GM23338 (cell line): ENCODE data around the gene STAT3. TPM values are rescaled to one million over a fixed set of nuclear protein-coding genes. Genes with fewer than 3 reads are reported as not detected.

Experiments
- ATAC-seq: fragments of 200-7000 bp; cut with Tn5 transposase; 3 replicates; pipeline ENCODE4 v1.9.1; 2020
- DNase-seq: peaks from one replicate; pipeline ENCODE4 v3.0.0-alpha.2; 2015; ENCODE audit warnings: low spot score
- H2AFZ ChIP-seq: fragments of 200-600 bp; sonication (generic); 2 replicates; pipeline ENCODE4 v1.8.0; 2016; ENCODE audit warnings: antibody characterized with exemption, mild to moderate bottlenecking, moderate library complexity
- H3F3A ChIP-seq: fragments of 200-600 bp; sonication (generic); replicated peaks from 2 replicates; pipeline ENCODE4 v1.8.0; 2017; ENCODE audit warnings: antibody characterized with exemption, mixed run types, low read depth
- H3K27ac ChIP-seq: fragments of 200-600 bp; sonication (generic); 2 replicates; pipeline ENCODE4 v1.6.1; 2016; ENCODE audit warnings: low read depth
- H3K27me3 ChIP-seq: fragments of 200-600 bp; sonication (generic); 2 replicates; pipeline ENCODE4 v1.8.0; 2016; ENCODE audit warnings: mild to moderate bottlenecking, mixed run types, moderate library complexity; ENCODE audit not compliant: insufficient read depth
- H3K36me3 ChIP-seq: fragments of 200-600 bp; sonication (generic); 2 replicates; pipeline ENCODE4 v1.8.0; 2016; ENCODE audit warnings: mild to moderate bottlenecking; ENCODE audit not compliant: insufficient read depth
- H3K4me1 ChIP-seq: fragments of 200-600 bp; sonication (generic); 2 replicates; pipeline ENCODE4 v1.8.0; 2016; ENCODE audit warnings: mild to moderate bottlenecking, moderate library complexity; ENCODE audit not compliant: insufficient read depth
- H3K4me2 ChIP-seq: fragments of 200-600 bp; sonication (generic); 2 replicates; pipeline ENCODE4 v1.7.1; 2017; ENCODE audit warnings: mixed run types
- H3K4me3 ChIP-seq: fragments of 200-600 bp; sonication (generic); 2 replicates; pipeline ENCODE4 v1.6.1; 2016; ENCODE audit warnings: mixed run types
- H3K79me2 ChIP-seq: fragments of 200-600 bp; sonication (generic); replicated peaks from 2 replicates; pipeline ENCODE4 v1.8.0; 2017; ENCODE audit warnings: mild to moderate bottlenecking; ENCODE audit not compliant: insufficient read depth
- H3K9me2 ChIP-seq: fragments of 200-600 bp; sonication (generic); 2 replicates; pipeline ENCODE4 v1.8.0; 2017; ENCODE audit not compliant: insufficient read depth
- H4K20me1 ChIP-seq: fragments of 200-600 bp; sonication (generic); replicated peaks from 2 replicates; pipeline ENCODE4 v1.8.0; 2017; ENCODE audit warnings: mild to moderate bottlenecking; ENCODE audit not compliant: insufficient read depth
- H3K27ac Mint-ChIP-seq: 2 replicates; pipeline ENCODE4 v1.8.0; 2020; ENCODE audit warnings: inconsistent platforms, mild to moderate bottlenecking, moderate library complexity, mixed read lengths
- H3K27me3 Mint-ChIP-seq: 3 replicates; pipeline ENCODE4 v1.8.0; 2022; ENCODE audit warnings: low read depth, mild to moderate bottlenecking, moderate library complexity, mixed read lengths, inconsistent platforms; ENCODE audit not compliant: insufficient read depth, poor library complexity
- H3K36me3 Mint-ChIP-seq: 3 replicates; pipeline ENCODE4 v1.8.0; 2021; ENCODE audit warnings: low read depth, mild to moderate bottlenecking, inconsistent platforms, moderate library complexity, mixed read lengths
- H3K4me1 Mint-ChIP-seq: 3 replicates; pipeline ENCODE4 v1.8.0; 2020; ENCODE audit warnings: mild to moderate bottlenecking, inconsistent platforms, mixed read lengths
- H3K4me3 Mint-ChIP-seq: 3 replicates; pipeline ENCODE4 v1.8.0; 2021; ENCODE audit warnings: moderate library complexity, mild to moderate bottlenecking, inconsistent platforms, mixed read lengths
- H3K9me3 Mint-ChIP-seq: 3 replicates; pipeline ENCODE4 v1.8.0; 2020; ENCODE audit warnings: moderate library complexity, mild to moderate bottlenecking, inconsistent platforms, mixed read lengths
- CREB1 ChIP-seq: fragments of 250-450 bp; sonication (Bioruptor Pico); IDR thresholded peaks from 2 replicates; pipeline ENCODE4 v1.5.0; 2020; ENCODE audit warnings: low read depth, mild to moderate bottlenecking, moderate library complexity
- CTCF ChIP-seq, 2 experiments: fragments of 200-600 bp in 1 of 2; sonication (generic) in 1 of 2; conservative IDR thresholded peaks; 2 replicates each; pipeline versions ENCODE4 v1.5.1 to v1.6.1; 2016 to 2017; ENCODE audit warnings: antibody characterized with exemption in 2 of 2, low read depth in 2 of 2, mild to moderate bottlenecking in 2 of 2, moderate library complexity in 1 of 2
- ETS1 ChIP-seq: IDR thresholded peaks from 2 replicates; pipeline ENCODE4 v1.6.1; 2016; ENCODE audit warnings: antibody characterized with exemption
- EZH2 ChIP-seq: fragments of 200-600 bp; sonication (generic); IDR thresholded peaks from one replicate; pipeline ENCODE4 v1.8.0; 2017; ENCODE audit warnings: antibody characterized with exemption, mild to moderate bottlenecking, low read depth; ENCODE audit not compliant: unreplicated experiment
- EZH2phosphoT487 ChIP-seq: fragments of 200-600 bp; sonication (generic); IDR thresholded peaks from one replicate; pipeline ENCODE4 v1.8.1; 2018; ENCODE audit warnings: antibody characterized with exemption; ENCODE audit not compliant: unreplicated experiment
- JUNB ChIP-seq: IDR thresholded peaks from one replicate; pipeline ENCODE4 v1.6.1; 2016; ENCODE audit warnings: antibody characterized with exemption; ENCODE audit not compliant: unreplicated experiment
- NANOG ChIP-seq: IDR thresholded peaks from 2 replicates; pipeline ENCODE4 v1.6.1; 2016; ENCODE audit warnings: antibody characterized with exemption, borderline replicate concordance
- POLR2AphosphoS5 ChIP-seq: IDR thresholded peaks from 2 replicates; pipeline ENCODE4 v1.6.1; 2016; ENCODE audit warnings: antibody characterized with exemption, low read depth
- REST ChIP-seq: IDR thresholded peaks from one replicate; pipeline ENCODE4 v1.6.1; 2018; ENCODE audit warnings: antibody characterized with exemption; ENCODE audit not compliant: unreplicated experiment
- STAT1 ChIP-seq: IDR thresholded peaks from one replicate; pipeline ENCODE4 v1.6.1; 2016; ENCODE audit warnings: antibody characterized with exemption; ENCODE audit not compliant: unreplicated experiment
- ZNF114 ChIP-seq: fragments of 250-450 bp; sonication (Bioruptor Pico); IDR thresholded peaks from 2 replicates; pipeline ENCODE4 v1.5.0; 2020; ENCODE audit warnings: mild to moderate bottlenecking, moderate library complexity
- ZNF331 ChIP-seq: fragments of 250-450 bp; sonication (Bioruptor Pico); IDR thresholded peaks from 2 replicates; pipeline ENCODE4 v1.5.0; 2020; ENCODE audit warnings: low read depth, mild to moderate bottlenecking, moderate library complexity
- ZNF462 ChIP-seq: fragments of 250-450 bp; sonication (Bioruptor Pico); IDR thresholded peaks from 2 replicates; pipeline ENCODE4 v1.5.0; 2020; ENCODE audit warnings: mild to moderate bottlenecking, moderate library complexity
- polyA plus RNA-seq: library from polyadenylated mRNA; unstranded; fragments of >200 nt; fragmentation: Nextera tagmentation; extraction: Ambion mirVana; gene quantifications from 2 replicates; pipeline ENCODE4 v1.2.1, GENCODE V29; 2016
- total RNA-seq: library from RNA; depleted of rRNA; stranded (reverse); fragments of >200 nt; shearing (Covaris generic); gene quantifications from 2 replicates; pipeline ENCODE4 v1.2.3, GENCODE V29; 2014

The STAT3 gene
- total and polyA plus RNA-seq, 2 experiments from 2014 or later, result 49.5 to 78.0 TPM

GRCh38 chr17:42301022-42301421, 87.2 kb downstream of the STAT3 start:
- no peaks in the 10 kb centered on the region for H3K27me3 ChIP-seq
- Mint-ChIP-seq H3K27me3 (peaks cover 23% of the 10 kb centered on the region), H3K4me1 (peaks cover 2% of the 10 kb centered on the region; the same call in 2 of the 3 replicates), H3K4me3 (no peak overlapping the region), H3K9me3 (no peaks in the 10 kb centered on the region), H3K27ac (no peak overlapping the region), H3K36me3 (no peaks in the 10 kb centered on the region; the same call in 2 of the 3 replicates)
- ATAC-seq, result no peak
- no peak overlapping the region for H3K4me2 ChIP-seq
- H4K20me1 ChIP-seq, result no peaks in the 10 kb centered on the region
- DNase-seq, result no peak
- no peaks in the 10 kb centered on the region for H3K4me1 ChIP-seq
- no peak overlapping the region for H2AFZ ChIP-seq
- no peaks in the 10 kb centered on the region for H3K79me2 ChIP-seq
- TF ChIP-seq ETS1 (no peak), POLR2AphosphoS5 (no peak), ZNF114 (CRISPR knock-in tag) (no peak), CREB1 (CRISPR knock-in tag) (no peak), CTCF (conservative IDR thresholded peaks at IDR 0.05; ENCODE audit: low read depth in 2 of 2) (no peak), ZNF331 (no peak), NANOG (no peak), JUNB (no peak), EZH2 (no peak), ZNF462 (no peak), REST (no peak), EZH2phosphoT487 (no peak), STAT1 (no peak)
- H3K36me3 ChIP-seq, result no peaks in the 10 kb centered on the region; the same call in 1 of the 2 replicates
- H3F3A ChIP-seq, result no peaks in the 10 kb centered on the region
- no peaks in the 10 kb centered on the region for H3K9me2 ChIP-seq
- H3K4me3 ChIP-seq, result no peak overlapping the region
- no peak overlapping the region for H3K27ac ChIP-seq
